MCF 10A (cell line): ENCODE data around the gene SLIT3. TPM values are rescaled to one million over a fixed set of nuclear protein-coding genes. Genes with fewer than 3 reads are reported as not detected.

Source experiments
- BruUV-seq: library from RNA; stranded (reverse); fragments of 400-500 nt; replicated peaks from 2 replicates; lab custom pipeline; 2021; lab: Mats Ljungman, UMichigan
- CTCF ChIA-PET: fragments of 300-600 bp; sonication (Branson Sonifier 250); formaldehyde crosslinking; extraction: SDS; loops from one replicate; lab custom pipeline; 2021; ENCODE audit warnings: antibody characterized with exemption, inconsistent platforms; lab: Yijun Ruan, JAX
- POLR2A ChIA-PET: fragments of 300-600, 350-650 bp; sonication (Branson Sonifier 250); formaldehyde crosslinking; extraction: SDS; loops from one replicate; lab custom pipeline; 2020; ENCODE audit warnings: antibody characterized with exemption, inconsistent platforms; lab: Yijun Ruan, JAX
- DNase-seq: peaks from one replicate; pipeline ENCODE4 v3.0.0-alpha.2; 2018; ENCODE audit not compliant: unreplicated experiment
- H3K27ac Mint-ChIP-seq: one replicate; pipeline ENCODE4 v1.8.0; 2022; ENCODE audit warnings: mild to moderate bottlenecking, low read depth, mixed read lengths; ENCODE audit not compliant: unreplicated experiment
- H3K27me3 Mint-ChIP-seq: one replicate; pipeline ENCODE4 v1.8.0; 2022; ENCODE audit warnings: mixed read lengths; ENCODE audit not compliant: insufficient read depth, unreplicated experiment
- H3K36me3 Mint-ChIP-seq: one replicate; pipeline ENCODE4 v1.8.0; 2022; ENCODE audit warnings: mild to moderate bottlenecking, moderate library complexity, mixed read lengths; ENCODE audit not compliant: insufficient read depth, unreplicated experiment
- H3K4me1 Mint-ChIP-seq: one replicate; pipeline ENCODE4 v1.8.0; 2022; ENCODE audit warnings: mixed read lengths; ENCODE audit not compliant: insufficient read depth, unreplicated experiment
- H3K4me3 Mint-ChIP-seq: one replicate; pipeline ENCODE4 v1.8.0; 2022; ENCODE audit warnings: mild to moderate bottlenecking, moderate library complexity, mixed read lengths; ENCODE audit not compliant: unreplicated experiment
- H3K9me3 Mint-ChIP-seq: one replicate; pipeline ENCODE4 v1.8.0; 2022; ENCODE audit warnings: mixed read lengths; ENCODE audit not compliant: unreplicated experiment
- intact Hi-C: fragments of 100-400 bp; cut with micrococcal nuclease; formaldehyde crosslinking; loops from 2 replicates; pipeline ENCODE4 v1.14.1; 2022
- total RNA-seq: library from RNA; stranded (reverse); gene quantifications from 2 replicates; pipeline ENCODE4 v1.2.3, GENCODE V29; 2022
- TF ChIP-seq, protein P1 (sequence below): fragments of 200-600 bp; IDR thresholded peaks from one replicate; pipeline ENCODE4 v1.8.0; 2022; ENCODE audit warnings: antibody characterized with exemption, mild to moderate bottlenecking; ENCODE audit not compliant: unreplicated experiment

The SLIT3 gene
- total RNA-seq, 1 experiment from 2014 or later: 0.89 TPM

DNA sequence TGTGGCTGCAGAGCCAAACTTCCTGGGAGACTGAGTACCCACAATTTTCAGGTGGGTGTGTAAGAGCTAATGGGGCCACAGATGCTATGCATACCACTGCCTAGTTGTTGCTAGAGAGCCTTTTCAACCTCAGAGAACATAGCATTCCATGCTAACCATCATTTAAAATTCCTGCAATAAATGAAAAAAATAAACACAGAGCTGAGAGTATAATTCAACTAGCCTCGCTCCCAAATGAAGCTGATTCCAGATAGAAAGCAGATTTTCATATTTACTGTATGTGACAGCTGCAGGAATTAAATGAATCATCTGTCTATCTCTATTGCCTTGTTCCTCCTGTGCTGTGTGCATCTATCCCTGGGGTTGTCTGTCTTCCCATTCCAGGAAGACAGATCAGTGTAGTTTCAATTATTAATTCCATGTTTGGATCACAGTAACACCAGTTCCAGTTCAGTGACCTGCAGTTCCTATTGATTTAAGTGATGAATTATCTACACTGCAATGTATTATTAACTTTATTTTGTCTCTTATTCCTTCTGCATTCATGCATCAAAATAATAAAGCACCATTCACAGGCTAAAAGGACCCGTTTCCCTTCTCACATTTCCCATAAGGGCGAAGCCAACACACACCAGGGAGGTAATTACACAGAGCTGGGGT is 324.5 kb downstream of the SLIT3 start:
- ChIA-PET POLR2A (no interaction called here), CTCF (interaction anchor here (0.5 to 1.9 kb wide), 6 partner anchors 11 to 746 kb away, joined by 3 to 14 read pairs (median 4); no protein-coding TSS in a partner anchor)
- H3K36me3 Mint-ChIP-seq: no peaks in the 10 kb centered on the region
- BruUV-seq: no TSS peak
- no peak overlapping the region for H3K27ac Mint-ChIP-seq
- TF ChIP-seq, protein P1, sequence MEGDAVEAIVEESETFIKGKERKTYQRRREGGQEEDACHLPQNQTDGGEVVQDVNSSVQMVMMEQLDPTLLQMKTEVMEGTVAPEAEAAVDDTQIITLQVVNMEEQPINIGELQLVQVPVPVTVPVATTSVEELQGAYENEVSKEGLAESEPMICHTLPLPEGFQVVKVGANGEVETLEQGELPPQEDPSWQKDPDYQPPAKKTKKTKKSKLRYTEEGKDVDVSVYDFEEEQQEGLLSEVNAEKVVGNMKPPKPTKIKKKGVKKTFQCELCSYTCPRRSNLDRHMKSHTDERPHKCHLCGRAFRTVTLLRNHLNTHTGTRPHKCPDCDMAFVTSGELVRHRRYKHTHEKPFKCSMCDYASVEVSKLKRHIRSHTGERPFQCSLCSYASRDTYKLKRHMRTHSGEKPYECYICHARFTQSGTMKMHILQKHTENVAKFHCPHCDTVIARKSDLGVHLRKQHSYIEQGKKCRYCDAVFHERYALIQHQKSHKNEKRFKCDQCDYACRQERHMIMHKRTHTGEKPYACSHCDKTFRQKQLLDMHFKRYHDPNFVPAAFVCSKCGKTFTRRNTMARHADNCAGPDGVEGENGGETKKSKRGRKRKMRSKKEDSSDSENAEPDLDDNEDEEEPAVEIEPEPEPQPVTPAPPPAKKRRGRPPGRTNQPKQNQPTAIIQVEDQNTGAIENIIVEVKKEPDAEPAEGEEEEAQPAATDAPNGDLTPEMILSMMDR: no peak
- H3K27me3 Mint-ChIP-seq: no peaks in the 10 kb centered on the region
- no peak overlapping the region for H3K4me3 Mint-ChIP-seq
- no peaks in the 10 kb centered on the region for H3K9me3 Mint-ChIP-seq
- intact Hi-C loops: loop anchor here (10.0 kb wide), 1 partner anchor 1008 kb away; the partner anchor contains the start of gene INSYN2B
- peaks cover 10% of the 10 kb centered on the region for H3K4me1 Mint-ChIP-seq
- no peak for DNase-seq

DNA sequence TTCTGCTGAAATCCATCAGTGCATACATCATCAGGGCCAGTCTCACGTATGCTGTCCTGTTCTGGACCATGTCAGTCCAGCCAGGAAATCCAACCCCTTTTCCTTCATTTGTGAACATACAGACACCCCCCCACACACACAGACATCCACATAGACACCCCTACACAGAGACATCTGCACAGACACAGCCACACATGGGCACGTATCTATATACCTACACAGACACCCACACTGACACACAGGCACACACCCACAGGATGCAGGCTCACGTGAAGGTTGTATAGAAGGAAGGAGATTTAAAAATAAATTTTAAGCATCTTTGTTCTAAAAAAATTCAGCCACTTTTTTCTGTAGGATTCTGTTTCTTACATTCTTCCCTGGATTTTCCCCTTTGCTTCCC is 325.6 kb downstream of the SLIT3 start:
- Mint-ChIP-seq H3K4me1 (peaks cover 10% of the 10 kb centered on the region), H3K27me3 (no peaks in the 10 kb centered on the region), H3K36me3 (no peaks in the 10 kb centered on the region), H3K9me3 (no peaks in the 10 kb centered on the region), H3K27ac (no peak overlapping the region), H3K4me3 (no peak overlapping the region)
- no peak for DNase-seq
- CTCF ChIA-PET: interaction anchor here (0.7 to 1.5 kb wide), 3 partner anchors 9 to 824 kb away, joined by 3 to 7 read pairs (median 3); no protein-coding TSS in a partner anchor
- POLR2A ChIA-PET: no interaction called here
- intact Hi-C loops: loop anchor here (10.0 kb wide), 1 partner anchor 1009 kb away; the partner anchor contains the start of gene INSYN2B
- BruUV-seq: no TSS peak
- TF ChIP-seq, protein P1: no peak

- no peak overlapping the region for H3K4me3 Mint-ChIP-seq
- CTCF ChIA-PET: no interaction called here
- TF ChIP-seq, protein P1: no peak
- no peaks in the 10 kb centered on the region for H3K9me3 Mint-ChIP-seq
- H3K4me1 Mint-ChIP-seq: peaks cover 10% of the 10 kb centered on the region
- H3K27ac Mint-ChIP-seq: no peak overlapping the region
- DNase-seq: no peak
- POLR2A ChIA-PET: no interaction called here
- intact Hi-C loops: loop anchor here (10.0 kb wide), 1 partner anchor 1011 kb away; the partner anchor contains the start of gene INSYN2B
- H3K36me3 Mint-ChIP-seq: no peaks in the 10 kb centered on the region
- H3K27me3 Mint-ChIP-seq: no peaks in the 10 kb centered on the region
- BruUV-seq: no TSS peak
Observed at GRCh38 chr5:168974082-168974481, 326.9 kb downstream of the SLIT3 start.

GRCh38 chr5:168972731-168973130 is 328.2 kb downstream of the SLIT3 start:
- H3K36me3 Mint-ChIP-seq: no peaks in the 10 kb centered on the region
- no peak for DNase-seq
- no peaks in the 10 kb centered on the region for H3K9me3 Mint-ChIP-seq
- no peak overlapping the region for H3K4me3 Mint-ChIP-seq
- ChIA-PET CTCF (interaction anchor here (2.4 kb wide), 1 partner anchor 14 kb away, joined by 6 read pairs; no protein-coding TSS in a partner anchor), POLR2A (no interaction called here)
- H3K27ac Mint-ChIP-seq: no peak overlapping the region
- intact Hi-C loops: loop anchor here (10.0 kb wide), 1 partner anchor 1012 kb away; the partner anchor contains the start of gene INSYN2B
- H3K27me3 Mint-ChIP-seq: no peaks in the 10 kb centered on the region
- BruUV-seq: no TSS peak
- peaks cover 2% of the 10 kb centered on the region for H3K4me1 Mint-ChIP-seq
- TF ChIP-seq, protein P1: no peak
